HG03342 (cell line): ENCODE results near the gene NOD2.

ENCODE experiments used
- ATAC-seq: cut with Tn5 transposase; IDR thresholded peaks from one replicate; pipeline ENCODE4 v1.9.1; 2021; ENCODE audit warnings: mild to moderate bottlenecking, moderate library complexity; ENCODE audit not compliant: unreplicated experiment

NOD2 gene

DNA sequence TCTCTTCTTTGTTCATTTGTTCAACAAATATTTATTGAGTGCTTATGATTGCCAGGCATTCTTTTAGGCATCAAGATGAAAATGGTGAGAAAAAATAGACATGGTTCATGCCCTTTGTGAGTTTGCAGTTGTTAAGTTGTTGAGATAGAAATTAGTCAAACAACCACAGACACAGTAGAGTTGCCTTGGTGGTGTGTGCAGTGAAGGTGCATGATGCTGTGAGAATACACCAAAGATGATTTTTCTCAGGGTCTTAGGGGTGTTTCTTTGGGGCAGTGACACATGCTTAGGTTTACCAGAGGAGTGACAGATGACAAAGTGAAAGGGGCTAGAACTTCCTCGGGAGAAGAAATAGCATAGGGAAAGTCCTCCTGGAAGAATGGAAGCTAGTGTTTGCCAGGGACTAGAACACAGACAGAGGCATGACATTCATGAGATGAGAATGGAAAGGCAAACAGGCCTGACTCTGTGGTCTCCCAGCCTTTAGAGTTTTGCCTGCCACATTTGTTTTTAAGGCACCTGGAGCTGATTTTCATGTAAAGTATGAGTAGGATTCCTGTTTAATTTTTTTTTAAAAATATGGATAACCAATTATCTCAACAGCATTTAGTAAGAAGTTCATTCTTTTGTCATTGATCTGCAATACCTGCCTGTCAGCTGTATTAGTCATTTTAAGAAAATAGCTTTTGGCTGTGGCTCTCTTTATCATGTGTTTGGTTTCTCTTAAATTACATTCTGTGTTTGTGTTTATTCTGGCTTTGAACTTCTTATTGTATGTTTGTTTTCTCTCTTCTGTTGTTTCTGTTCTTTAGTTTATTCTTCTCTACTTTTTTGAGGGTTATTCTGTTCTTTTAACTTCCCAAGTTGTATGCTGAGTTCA, 85.1 kb downstream of the NOD2 start:
- peak; percentile 57 for ATAC-seq

- no peak for ATAC-seq
Observed at GRCh38 chr16:50781043-50781442, 87.6 kb downstream of the NOD2 start.

GRCh38 chr16:50781518-50781917, 88.1 kb downstream of the NOD2 start:
- ATAC-seq: no peak
